DOHH2 (cell line): Measurements from ENCODE around the gene DCP1B.

ENCODE experiments used
- H3F3A ChIP-seq: fragments of 200-600 bp; sonication (generic), shearing (Covaris generic); 2 replicates; pipeline ENCODE4 v1.6.0; 2016; ENCODE audit warnings: antibody characterized with exemption, mild to moderate bottlenecking; ENCODE audit not compliant: control insufficient read depth, insufficient read depth
- H3K27ac ChIP-seq: fragments of 200-600 bp; sonication (generic); 2 replicates; pipeline ENCODE4 v1.5.1; 2014; ENCODE audit warnings: low read depth, mild to moderate bottlenecking, low read length, moderate library complexity
- H3K27me3 ChIP-seq: fragments of 200-600 bp; sonication (generic); 2 replicates; pipeline ENCODE4 v1.6.1; 2014; ENCODE audit warnings: mild to moderate bottlenecking, low read length, mixed read lengths; ENCODE audit not compliant: control insufficient read depth
- H3K36me3 ChIP-seq: fragments of 200-600 bp; sonication (generic); 2 replicates; pipeline ENCODE4 v1.6.1; 2014; ENCODE audit warnings: mild to moderate bottlenecking, low read length, moderate library complexity, mixed read lengths; ENCODE audit not compliant: control insufficient read depth
- H3K4me1 ChIP-seq: fragments of 200-600 bp; sonication (generic); 2 replicates; pipeline ENCODE4 v1.6.1; 2014; ENCODE audit warnings: mild to moderate bottlenecking, low read length, mixed read lengths; ENCODE audit not compliant: control insufficient read depth
- H3K4me2 ChIP-seq: fragments of 200-600 bp; sonication (generic); 2 replicates; pipeline ENCODE4 v1.6.0; 2014; ENCODE audit warnings: mild to moderate bottlenecking, low read length, moderate library complexity
- H3K4me3 ChIP-seq: fragments of 200-600 bp; sonication (generic); 2 replicates; pipeline ENCODE4 v1.5.1; 2014; ENCODE audit warnings: mild to moderate bottlenecking, low read length, mixed read lengths
- H3K79me2 ChIP-seq: fragments of 200-600 bp; sonication (generic); 2 replicates; pipeline ENCODE4 v1.6.1; 2014; ENCODE audit warnings: mild to moderate bottlenecking, low read length, mixed read lengths; ENCODE audit not compliant: control insufficient read depth
- H3K9me2 ChIP-seq: fragments of 200-600 bp; sonication (generic); replicated peaks from 2 replicates; pipeline ENCODE4 v1.6.1; 2014; ENCODE audit warnings: mild to moderate bottlenecking, low read length, mixed read lengths; ENCODE audit not compliant: control insufficient read depth
- H3K9me3 ChIP-seq: fragments of 200-600 bp; sonication (generic); 2 replicates; pipeline ENCODE4 v1.6.1; 2014; ENCODE audit warnings: antibody characterized with exemption, low read length, mixed read lengths; ENCODE audit not compliant: control insufficient read depth, insufficient read depth
- H4K20me1 ChIP-seq: fragments of 200-600 bp; sonication (generic); 2 replicates; pipeline ENCODE4 v1.6.0; 2014; ENCODE audit warnings: low read depth, mild to moderate bottlenecking, antibody characterized with exemption, low read length, moderate library complexity; ENCODE audit not compliant: control insufficient read depth, insufficient read depth
- CTCF ChIP-seq: fragments of 200-600 bp; sonication (generic); IDR thresholded peaks from one replicate; pipeline ENCODE4 v1.5.1; 2014; ENCODE audit warnings: antibody characterized with exemption, mild to moderate bottlenecking, low read depth, low read length; ENCODE audit not compliant: poor library complexity, severe bottlenecking
- EZH2phosphoT487 ChIP-seq: fragments of 200-600 bp; sonication (generic); IDR thresholded peaks from 2 replicates; pipeline ENCODE4 v1.6.1; 2017; ENCODE audit warnings: borderline replicate concordance, mild to moderate bottlenecking, antibody characterized with exemption, low read length, moderate library complexity, mixed read lengths

Gene DCP1B

GRCh38 chr12:1939331-1939730 lies 64.9 kb downstream of the DCP1B start:
- no peaks in the 10 kb centered on the region for H3K27me3 ChIP-seq
- H3K9me2 ChIP-seq = no peaks in the 10 kb centered on the region
- H3K4me1 ChIP-seq = peaks cover 5% of the 10 kb centered on the region
- H3F3A ChIP-seq = no peaks in the 10 kb centered on the region
- H4K20me1 ChIP-seq = no peaks in the 10 kb centered on the region
- peaks cover 10% of the 10 kb centered on the region; the same call in 1 of the 2 replicates for H3K36me3 ChIP-seq
- H3K9me3 ChIP-seq = no peaks in the 10 kb centered on the region
- H3K27ac ChIP-seq = no peak overlapping the region
- H3K4me2 ChIP-seq = no peak overlapping the region
- H3K79me2 ChIP-seq = no peaks in the 10 kb centered on the region
- TF ChIP-seq CTCF (no peak), EZH2phosphoT487 (no peak)
- no peak overlapping the region for H3K4me3 ChIP-seq

GRCh38 chr12:1937481-1938224 lies 66.6 kb downstream of the DCP1B start:
- H3K9me2 ChIP-seq = no peaks in the 10 kb centered on the region
- H3K9me3 ChIP-seq = no peaks in the 10 kb centered on the region
- no peaks in the 10 kb centered on the region for H4K20me1 ChIP-seq
- no peak for TF ChIP-seq EZH2phosphoT487
- TF ChIP-seq CTCF = no peak
- H3K4me1 ChIP-seq = peaks cover 22% of the 10 kb centered on the region
- H3K36me3 ChIP-seq = peaks cover 10% of the 10 kb centered on the region; the same call in 1 of the 2 replicates
- no peaks in the 10 kb centered on the region for H3K79me2 ChIP-seq
- no peak overlapping the region for H3K4me2 ChIP-seq
- H3K27me3 ChIP-seq = no peaks in the 10 kb centered on the region
- H3F3A ChIP-seq = no peaks in the 10 kb centered on the region
- no peak overlapping the region for H3K27ac ChIP-seq
- H3K4me3 ChIP-seq = no peak overlapping the region

GRCh38 chr12:1936406-1937320 lies 67.6 kb downstream of the DCP1B start:
- H3K4me2 ChIP-seq = no peak overlapping the region
- no peaks in the 10 kb centered on the region for H3K27me3 ChIP-seq
- TF ChIP-seq EZH2phosphoT487 = no peak
- no peak for TF ChIP-seq CTCF
- H3K27ac ChIP-seq = no peak overlapping the region
- no peaks in the 10 kb centered on the region for H3K9me2 ChIP-seq
- no peaks in the 10 kb centered on the region for H4K20me1 ChIP-seq
- peaks cover 32% of the 10 kb centered on the region for H3K4me1 ChIP-seq
- H3K79me2 ChIP-seq = no peaks in the 10 kb centered on the region
- peaks cover 10% of the 10 kb centered on the region; the same call in 1 of the 2 replicates for H3K36me3 ChIP-seq
- no peak overlapping the region for H3K4me3 ChIP-seq
- no peaks in the 10 kb centered on the region; the same call in 1 of the 2 replicates for H3F3A ChIP-seq
- no peaks in the 10 kb centered on the region for H3K9me3 ChIP-seq
